NCI-H146 treated with DMSO at 0.1 percent for 48 hours (cell line): Measurements from ENCODE around the gene GDPD5.

Source experiments
- DNase-seq: peaks from one replicate; lab custom pipeline; 2025; ENCODE audit not compliant: unreplicated experiment; lab: John Stamatoyannopoulos, UW

GDPD5 gene

GRCh38 chr11:75403983-75404658 is 121.6 kb downstream of the GDPD5 start:
- no peak for DNase-seq

DNA sequence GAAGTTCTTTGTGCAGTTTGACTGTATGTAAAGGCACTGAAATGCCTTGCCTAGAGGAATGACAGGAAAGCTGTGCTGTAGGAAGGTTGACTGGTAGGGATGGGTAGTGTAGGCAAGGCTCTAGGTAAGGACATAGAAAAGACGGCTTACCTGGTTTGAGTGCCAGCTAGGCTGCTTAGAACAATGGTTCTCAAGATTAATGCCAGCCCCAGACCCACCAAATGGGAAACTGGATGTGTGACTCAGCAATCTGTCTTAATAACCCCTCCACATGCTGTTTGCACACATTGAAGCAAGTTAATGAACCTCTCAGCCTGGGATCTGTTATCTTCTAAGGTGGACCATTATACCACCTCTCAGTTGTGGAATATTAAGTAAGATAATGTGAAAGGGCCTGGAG is 122.7 kb downstream of the GDPD5 start:
- DNase-seq: no peak

GRCh38 chr11:75402002-75402773 is 123.6 kb downstream of the GDPD5 start:
- DNase-seq: no peak

DNA sequence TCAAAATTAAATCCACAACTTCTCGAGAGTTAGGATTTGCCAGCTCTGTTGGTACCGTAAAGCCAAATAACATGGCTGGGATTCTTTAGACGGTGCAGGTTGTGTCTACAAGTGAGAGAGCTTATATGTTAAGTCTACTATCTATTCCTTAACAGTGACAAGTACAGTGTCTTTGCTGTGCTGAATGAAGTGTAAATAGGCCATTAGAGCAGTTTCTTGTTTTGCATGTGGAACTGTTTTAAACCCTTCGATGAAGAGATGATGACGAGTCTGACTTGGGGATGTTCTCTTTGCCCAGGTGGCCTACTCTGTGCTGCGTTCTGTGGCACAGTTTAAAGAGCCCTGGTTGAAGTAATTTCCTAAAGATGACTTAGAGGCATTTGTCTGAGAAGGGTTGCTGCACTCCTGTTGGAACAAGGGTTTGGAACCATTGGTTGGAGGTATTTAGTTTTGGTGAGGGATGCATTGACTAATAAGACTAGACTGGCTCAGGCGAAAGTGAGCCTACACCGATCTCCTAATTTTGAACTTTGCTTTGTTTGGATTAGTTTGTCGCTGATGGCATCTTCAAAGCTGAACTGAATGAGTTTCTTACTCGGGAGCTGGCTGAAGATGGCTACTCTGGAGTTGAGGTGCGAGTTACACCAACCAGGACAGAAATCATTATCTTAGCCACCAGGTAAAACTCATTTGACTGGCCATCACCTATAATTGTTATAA is 125.4 kb downstream of the GDPD5 start:
- DNase-seq: no peak

GRCh38 chr11:75399344-75400145 is 126.2 kb downstream of the GDPD5 start, which contains the start of gene RPS3:
Gene RPS3, plus strand, starts transcription at chr11:75399518. Its CDS starts 30 bp downstream, at chr11:75399548.
- DNase-seq: peak; percentile 86

GRCh38 chr11:75398906-75399305 is 126.8 kb downstream of the GDPD5 start:
- DNase-seq: no peak

DNA sequence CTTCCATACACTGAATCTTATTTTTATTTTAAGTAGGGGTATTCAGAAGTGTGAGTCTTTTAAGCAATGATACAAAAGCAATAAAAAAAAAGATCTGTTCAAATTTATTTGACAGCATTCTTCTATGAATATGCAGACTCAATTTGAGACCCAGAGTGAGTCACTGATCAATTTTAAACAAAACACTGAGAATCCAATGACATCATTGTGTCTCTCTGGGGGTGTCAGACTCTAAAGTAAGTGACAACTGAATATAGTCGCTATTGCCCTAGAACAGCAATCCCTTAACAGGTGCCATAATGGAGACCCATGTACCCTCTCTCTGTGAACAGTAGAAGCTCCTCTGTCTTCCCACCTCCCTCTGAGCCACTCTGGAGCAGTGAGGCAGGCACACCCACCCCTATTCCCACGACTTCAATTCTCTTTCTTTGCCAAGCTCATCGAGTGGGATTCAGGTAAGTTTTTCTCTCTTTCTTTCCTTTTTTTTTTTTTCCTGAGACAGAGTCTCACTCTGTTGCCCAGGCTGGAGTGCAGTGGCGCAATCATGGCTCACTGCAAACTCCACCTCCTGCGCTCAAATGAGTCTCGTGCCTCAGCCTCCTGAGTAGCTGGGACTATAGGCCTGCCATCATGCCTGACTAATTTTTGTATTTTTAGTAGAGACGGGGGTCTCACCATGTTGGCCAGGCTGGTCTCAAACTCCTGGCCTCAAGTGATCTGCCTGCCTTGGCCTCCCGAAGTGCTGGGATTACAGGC is 131.5 kb downstream of the GDPD5 start:
- no peak for DNase-seq

DNA sequence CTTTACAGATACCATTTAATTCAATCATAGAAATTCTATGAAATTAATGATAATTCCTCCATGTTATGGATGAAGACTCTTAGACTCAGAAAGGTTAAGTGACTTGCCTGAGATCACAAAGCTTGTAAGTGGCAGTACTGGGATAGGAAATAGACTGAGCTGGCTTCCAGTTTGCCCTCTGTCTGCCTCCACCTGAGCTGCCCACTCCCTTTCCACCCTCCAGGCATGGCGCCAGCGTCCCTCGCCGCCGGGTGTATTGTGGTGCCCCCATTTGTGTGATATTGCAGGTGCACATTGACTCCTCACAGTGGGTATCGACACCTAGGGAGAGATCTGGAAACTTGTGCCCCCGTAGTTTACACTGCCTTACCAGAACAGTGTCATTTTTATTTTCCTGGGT is 135.8 kb downstream of the GDPD5 start:
- no peak for DNase-seq

DNA sequence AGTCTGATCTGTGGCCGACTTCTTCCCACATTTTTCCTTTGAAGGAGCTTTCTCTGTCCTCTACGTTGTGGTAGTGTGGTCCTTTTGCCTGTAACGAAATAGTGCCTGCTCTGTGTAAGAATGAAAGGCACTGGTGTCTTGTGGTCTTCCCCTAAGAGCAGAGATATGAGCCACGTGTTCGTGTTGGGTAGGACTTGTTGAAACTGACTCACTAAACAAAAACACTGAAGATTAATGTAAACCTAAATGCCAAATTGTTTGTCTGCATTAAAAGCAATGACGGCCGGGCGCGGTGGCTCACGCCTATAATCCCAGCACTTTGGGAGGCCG is 136.5 kb downstream of the GDPD5 start:
- DNase-seq: no peak

DNA sequence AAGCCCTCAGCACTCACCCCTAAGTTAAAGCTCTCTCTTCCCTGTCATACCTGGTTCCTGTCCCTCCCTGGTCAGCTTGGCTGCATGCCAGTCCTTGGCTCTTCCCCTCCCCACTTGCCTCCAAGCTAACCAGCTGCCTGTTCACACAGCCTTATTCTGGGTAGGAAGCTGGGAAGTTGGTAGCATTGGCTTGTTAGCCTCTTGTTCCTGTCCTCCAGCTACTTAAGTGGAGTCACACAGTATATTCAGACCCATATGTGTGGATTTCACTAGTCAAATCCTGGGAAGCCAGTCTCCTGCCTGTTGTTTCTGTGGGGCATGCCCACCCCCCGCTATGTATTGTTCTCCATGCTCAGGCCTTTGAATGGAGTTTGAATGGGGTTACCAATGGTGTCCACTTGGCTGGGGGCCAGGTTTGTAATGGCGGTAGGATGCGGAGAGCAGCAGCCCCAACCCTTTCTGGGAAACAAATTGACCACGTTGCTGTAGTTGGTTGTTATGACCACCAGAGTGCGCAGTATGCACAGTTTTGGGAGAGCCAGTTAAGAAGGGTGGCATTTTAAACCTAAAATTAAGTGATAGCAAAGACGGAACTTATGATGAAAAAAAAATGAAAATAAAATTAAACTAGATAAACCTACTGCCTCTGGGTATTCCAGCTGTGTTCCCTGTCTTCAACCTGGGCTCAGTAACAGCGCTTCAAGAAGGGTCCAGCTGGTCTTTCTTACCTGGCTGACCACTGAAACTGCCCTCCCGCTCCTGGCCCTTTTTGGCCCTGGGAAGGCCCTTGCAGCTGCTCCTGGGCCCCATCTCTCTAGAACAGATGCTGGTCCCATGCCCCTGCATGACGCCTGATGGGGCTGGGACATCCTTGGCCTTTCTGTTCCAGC is 137.1 kb downstream of the GDPD5 start:
- DNase-seq: peak; percentile 91

DNA sequence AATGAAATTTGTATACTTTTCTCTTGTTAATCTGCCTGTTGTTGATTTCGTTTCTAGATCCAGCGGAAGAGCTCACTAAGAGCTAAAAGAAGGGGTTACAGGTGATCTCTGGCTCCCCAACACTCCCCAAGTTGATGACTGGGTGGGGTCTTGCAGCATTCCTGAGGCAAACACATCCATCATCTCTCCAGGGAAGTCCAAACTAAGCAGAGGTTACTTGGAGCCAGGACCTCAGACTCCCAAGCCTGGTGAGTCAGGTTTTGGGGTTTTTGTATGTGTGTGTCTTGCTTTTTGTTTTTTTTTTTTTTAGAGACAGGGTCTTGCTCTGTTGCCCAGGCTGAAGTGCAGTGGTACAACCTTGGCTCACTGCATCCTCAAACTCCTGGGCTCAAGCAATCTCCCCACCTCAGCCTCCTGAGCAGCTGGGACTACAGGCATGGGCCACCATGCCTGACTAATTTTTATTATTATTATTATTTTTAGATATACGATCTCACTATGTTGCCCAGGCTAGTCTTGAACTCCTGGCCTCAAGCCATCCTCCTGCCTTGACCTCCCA is 137.9 kb downstream of the GDPD5 start:
- DNase-seq: no peak

- no peak for DNase-seq
Measured at GRCh38 chr11:75386942-75387630, 138.7 kb downstream of the GDPD5 start.
